Measurements from ENCODE around the gene PATL2.
"Not testable (repeated sequence)": the region's sequence is repeated elsewhere in the genome, so short reads cannot be mapped to it uniquely, and the experiment has no call there.

PATL2 gene

GRCh38 chr15:44711096-44711742 lies at the start of gene PATL2, which contains the start of gene B2M:
Gene PATL2 (minus strand): TSS chr15:44711323. CDS start chr15:44676490, 34,833 bp downstream.
Gene B2M (plus strand): TSS chr15:44711517. CDS start chr15:44711547, 30 bp downstream.
- peak; percentile 95 for DNase-seq
- peaks cover 17% of the 10 kb centered on the region for H3K36me3 ChIP-seq (replicated peaks)
- peak within 1 kb of the TSS; percentile 93 for H3K27ac ChIP-seq
- in situ Hi-C loops (cut with HindIII; ENCODE audit: low pct_ligation_motif_present, low sequenced_read_pairs), result no loop called here
- peak; percentile 6 for TF ChIP-seq CTCF (IDR thresholded peaks at IDR 0.05; ENCODE audit: low read depth, low read length, missing control alignments)
- H3K27me3 ChIP-seq (replicated peaks), result no peaks in the 10 kb centered on the region
- H3K4me3 ChIP-seq (ENCODE audit: low read depth, low read length), result peak within 1 kb of the TSS; percentile 99

- Histone ChIP-seq H3K4me3 (ENCODE audit: low read depth, low read length) (no peak overlapping the region), H3K27me3 (replicated peaks) (no peaks in the 10 kb centered on the region), H3K27ac (no peak overlapping the region), H3K36me3 (replicated peaks) (no peaks in the 10 kb centered on the region)
- no peak for DNase-seq
- no peak for TF ChIP-seq CTCF (IDR thresholded peaks at IDR 0.05; ENCODE audit: low read depth, low read length, missing control alignments)
- in situ Hi-C loops (cut with HindIII; ENCODE audit: low pct_ligation_motif_present, low sequenced_read_pairs), result no loop called here
Observed at GRCh38 chr15:44753345-44753744, 42.2 kb upstream of the PATL2 start.

- DNase-seq; H3K27me3 ChIP-seq (replicated peaks); H3K36me3 ChIP-seq (replicated peaks); H3K4me3 ChIP-seq (ENCODE audit: low read depth, low read length); in situ Hi-C loops (cut with HindIII; ENCODE audit: low pct_ligation_motif_present, low sequenced_read_pairs); H3K27ac ChIP-seq: not testable (repeated sequence)
Observed at GRCh38 chr15:44743454-44743853, 32.3 kb upstream of the PATL2 start.

- H3K36me3 ChIP-seq (replicated peaks); DNase-seq; H3K27ac ChIP-seq; in situ Hi-C loops (cut with HindIII; ENCODE audit: low pct_ligation_motif_present, low sequenced_read_pairs); H3K27me3 ChIP-seq (replicated peaks); H3K4me3 ChIP-seq (ENCODE audit: low read depth, low read length): not testable (repeated sequence)
Observed at GRCh38 chr15:44739222-44739847, 28.2 kb upstream of the PATL2 start.

- Histone ChIP-seq H3K4me3 (ENCODE audit: low read depth, low read length) (no peak overlapping the region), H3K27ac (no peak overlapping the region), H3K36me3 (replicated peaks) (no peaks in the 10 kb centered on the region), H3K27me3 (replicated peaks) (no peaks in the 10 kb centered on the region)
- DNase-seq, result no peak
- peak; percentile 52 for TF ChIP-seq CTCF (IDR thresholded peaks at IDR 0.05; ENCODE audit: low read depth, low read length, missing control alignments)
- in situ Hi-C loops (cut with HindIII; ENCODE audit: low pct_ligation_motif_present, low sequenced_read_pairs), result no loop called here
Observed at GRCh38 chr15:44738340-44738984, 27.3 kb upstream of the PATL2 start.

GRCh38 chr15:44736181-44736765 lies 25.1 kb upstream of the PATL2 start, which contains the start of gene TRIM69:
Gene TRIM69 (plus strand): TSS chr15:44736528. CDS start chr15:44736705, 177 bp downstream.
- H3K27ac ChIP-seq, result no peak within 1 kb of the TSS

More at GRCh38 chr15:44736181-44736765, 25.1 kb upstream of the PATL2 start, which contains the start of gene TRIM69:
- peaks cover 2% of the 10 kb centered on the region for H3K36me3 ChIP-seq (replicated peaks)
- H3K4me3 ChIP-seq (ENCODE audit: low read depth, low read length), result no peak within 1 kb of the TSS
- H3K27me3 ChIP-seq (replicated peaks), result no peaks in the 10 kb centered on the region
- TF ChIP-seq CTCF (IDR thresholded peaks at IDR 0.05; ENCODE audit: low read depth, low read length, missing control alignments), result no peak
- in situ Hi-C loops (cut with HindIII; ENCODE audit: low pct_ligation_motif_present, low sequenced_read_pairs), result no loop called here
- DNase-seq, result no peak
